Keratinocyte (primary cell): Measurements from ENCODE around the gene MSANTD1. TPM values are rescaled to one million over a fixed set of nuclear protein-coding genes. Genes with fewer than 3 reads are reported as not detected.

Source experiments
- DNase-seq: peaks from one replicate; pipeline ENCODE4 v3.0.0-alpha.2; 2011; ENCODE audit warnings: low read depth, missing footprints, low spot score
- FAIRE-seq: peaks from 2 replicates; lab custom pipeline; 2011; peaks lifted over from hg19 to GRCh38; lab: Jason Lieb, UNC
- H2AFZ ChIP-seq: 2 replicates; pipeline ENCODE4 v1.6.0; 2012; ENCODE audit warnings: low read length, control low read depth, inconsistent platforms; ENCODE audit not compliant: control insufficient read depth
- H3K27ac ChIP-seq: 2 replicates; pipeline ENCODE4 v1.5.1; 2011; ENCODE audit warnings: low read length; ENCODE audit not compliant: control insufficient read depth, insufficient read depth
- H3K27me3 ChIP-seq: 3 replicates; pipeline ENCODE4 v1.6.0; 2011; ENCODE audit warnings: low read length; ENCODE audit not compliant: control insufficient read depth, insufficient read depth; ENCODE audit errors: extremely low read depth
- H3K36me3 ChIP-seq, 2 experiments: 2 replicates in 1 of 2; 3 replicates in 1 of 2; pipeline ENCODE4 v1.5.1; 2011; ENCODE audit warnings: low read length in 2 of 2, mild to moderate bottlenecking in 1 of 2; ENCODE audit not compliant: control insufficient read depth in 2 of 2, insufficient read depth in 2 of 2; ENCODE audit errors: extremely low read depth in 1 of 2
- H3K4me1 ChIP-seq: 3 replicates; pipeline ENCODE4 v1.5.1; 2011; ENCODE audit warnings: low read length; ENCODE audit not compliant: control insufficient read depth, insufficient read depth; ENCODE audit errors: extremely low read depth
- H3K4me2 ChIP-seq: 3 replicates; pipeline ENCODE4 v1.6.0; 2011; ENCODE audit warnings: low read depth, low read length; ENCODE audit not compliant: control insufficient read depth, insufficient read depth; ENCODE audit errors: extremely low read depth
- H3K4me3 ChIP-seq, 3 experiments: fragments of 200-600 bp in 1 of 3; sonication (generic) in 1 of 3; 2 replicates in 2 of 3; 3 replicates in 1 of 3; pipeline ENCODE4 v1.5.1; 2011 to 2016; ENCODE audit warnings: low read length in 3 of 3, mild to moderate bottlenecking in 3 of 3, control low read depth in 2 of 3, inconsistent platforms in 1 of 3, low read depth in 1 of 3, mixed read lengths in 1 of 3, mixed run types in 1 of 3, moderate library complexity in 1 of 3; ENCODE audit not compliant: control insufficient read depth in 2 of 3, insufficient read depth in 2 of 3; ENCODE audit errors: extremely low read depth in 1 of 3
- H3K79me2 ChIP-seq: 2 replicates; pipeline ENCODE4 v1.6.0; 2012; ENCODE audit warnings: low read length; ENCODE audit not compliant: control insufficient read depth, insufficient read depth
- H3K9ac ChIP-seq: 3 replicates; pipeline ENCODE4 v1.6.0; 2011; ENCODE audit warnings: low read length; ENCODE audit not compliant: control insufficient read depth, insufficient read depth; ENCODE audit errors: extremely low read depth
- H3K9me1 ChIP-seq: 3 replicates; pipeline ENCODE4 v1.6.0; 2011; ENCODE audit warnings: low read length; ENCODE audit not compliant: control insufficient read depth, insufficient read depth; ENCODE audit errors: extremely low read depth
- H3K9me3 ChIP-seq: 2 replicates; pipeline ENCODE4 v1.5.1; 2012; ENCODE audit warnings: low read depth, low read length; ENCODE audit not compliant: control insufficient read depth
- H4K20me1 ChIP-seq: 3 replicates; pipeline ENCODE4 v1.6.0; 2011; ENCODE audit warnings: low read length; ENCODE audit not compliant: control insufficient read depth, insufficient read depth; ENCODE audit errors: extremely low read depth
- CTCF ChIP-seq, 3 experiments: IDR thresholded peaks in 1 of 3; conservative IDR thresholded peaks in 1 of 3; optimal IDR thresholded peaks in 1 of 3; 2 replicates in 2 of 3; 3 replicates in 1 of 3; pipeline versions ENCODE3 to v1.5.1; 2011; ENCODE audit warnings: low read length in 3 of 3, mild to moderate bottlenecking in 3 of 3, moderate library complexity in 2 of 3, control low read depth in 1 of 3, inconsistent platforms in 1 of 3; ENCODE audit not compliant: insufficient read depth in 2 of 3; ENCODE audit errors: extremely low read depth in 1 of 3
- EZH2 ChIP-seq: IDR thresholded peaks from one replicate; pipeline ENCODE4 v1.6.1; 2012; ENCODE audit warnings: inconsistent platforms, mild to moderate bottlenecking, low read length, moderate library complexity
- dilution Hi-C: fragments of 300-500 bp; cut with MboI; formaldehyde crosslinking; loops from one replicate; pipeline ENCODE4 v1.7.0; 2020; ENCODE audit warnings: low sequenced_read_pairs; ENCODE audit not compliant: extremely low pct_ligation_motif_present
- polyA plus RNA-seq, 5 experiments: library from polyadenylated mRNA; depleted of rRNA in 3 of 5; stranded (reverse) in 3 of 5; stranded (forward) in 1 of 5; unstranded in 1 of 5; fragments of >200 nt; gene quantifications; 1 replicate in 1 of 5; 2 replicates in 3 of 5; 3 replicates in 1 of 5; pipeline versions ENCODE4 v1.2.1 to v1.2.3, GENCODE V29; 2011 to 2012; ENCODE audit warnings: missing spikeins in 2 of 5, low read depth in 1 of 5, low replicate concordance in 1 of 5

MSANTD1 gene
- polyA plus RNA-seq, 1 donor (not counting 4 experiments of a cell fraction or from before 2014, with no cell fraction given): not detected

DNA sequence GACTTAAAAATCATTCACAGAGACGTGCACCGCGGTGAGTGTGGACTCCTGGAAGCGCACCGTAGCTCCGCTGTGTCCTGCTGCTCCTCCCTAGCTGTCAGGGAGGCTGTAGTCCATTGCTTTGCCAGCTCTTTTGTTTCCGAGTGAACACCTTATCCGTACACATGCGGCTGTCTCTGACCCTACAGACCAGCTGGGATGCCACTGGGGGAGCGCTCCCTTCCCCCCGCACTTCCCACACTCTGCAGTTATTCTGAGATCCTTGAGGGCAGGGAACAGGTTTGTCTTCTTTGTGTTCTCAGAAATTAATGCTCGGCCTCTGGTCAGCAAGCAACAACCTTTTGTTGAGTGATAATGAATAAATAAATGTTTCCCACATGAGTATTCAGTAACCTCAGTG, 33.7 kb upstream of the MSANTD1 start:
- H3K9ac ChIP-seq: no peak overlapping the region
- FAIRE-seq (no peak), DNase-seq (no peak)
- no peaks in the 10 kb centered on the region for H3K9me3 ChIP-seq
- H3K9me1 ChIP-seq: no peaks in the 10 kb centered on the region
- no peaks in the 10 kb centered on the region for H3K4me1 ChIP-seq
- no peaks in the 10 kb centered on the region for H4K20me1 ChIP-seq
- H3K36me3 ChIP-seq: peaks cover 43 to 45% of the 10 kb centered on the region in 2 experiments
- no peak overlapping the region for H3K4me2 ChIP-seq
- no peak for TF ChIP-seq CTCF (optimal IDR thresholded peaks at IDR 0.05 in 1 of 3, IDR thresholded peaks at IDR 0.05 in 1 of 3, conservative IDR thresholded peaks at IDR 0.05 in 1 of 3; ENCODE audit: extremely low read depth in 1 of 3, insufficient read depth in 2 of 3, low read length in 3 of 3)
- TF ChIP-seq EZH2: no peak
- H2AFZ ChIP-seq: no peak overlapping the region
- dilution Hi-C loops: no loop called here
- H3K79me2 ChIP-seq: no peaks in the 10 kb centered on the region
- no peak overlapping the region for H3K27ac ChIP-seq
- H3K4me3 ChIP-seq: no peak overlapping the region
- no peaks in the 10 kb centered on the region for H3K27me3 ChIP-seq

- H3K9me3 ChIP-seq: no peaks in the 10 kb centered on the region
- no peak for TF ChIP-seq EZH2
- no peak for TF ChIP-seq CTCF (optimal IDR thresholded peaks at IDR 0.05 in 1 of 3, IDR thresholded peaks at IDR 0.05 in 1 of 3, conservative IDR thresholded peaks at IDR 0.05 in 1 of 3; ENCODE audit: extremely low read depth in 1 of 3, insufficient read depth in 2 of 3, low read length in 3 of 3)
- H3K79me2 ChIP-seq: no peaks in the 10 kb centered on the region
- H3K9ac ChIP-seq: no peak overlapping the region
- H3K27ac ChIP-seq: no peak overlapping the region
- no peaks in the 10 kb centered on the region for H4K20me1 ChIP-seq
- peaks cover 43 to 44% of the 10 kb centered on the region in 2 experiments for H3K36me3 ChIP-seq
- no peak overlapping the region for H2AFZ ChIP-seq
- no peaks in the 10 kb centered on the region for H3K9me1 ChIP-seq
- DNase-seq (no peak), FAIRE-seq (no peak)
- H3K4me1 ChIP-seq: no peaks in the 10 kb centered on the region
- no peak overlapping the region for H3K4me3 ChIP-seq
- dilution Hi-C loops: no loop called here
- no peaks in the 10 kb centered on the region for H3K27me3 ChIP-seq
- no peak overlapping the region for H3K4me2 ChIP-seq
These were observed 33.2 kb upstream of the MSANTD1 start for GRCh38 chr4:3215733-3216132.
